Astrocyte (in vitro differentiated cells and primary cell): ENCODE results near the gene UCN2.

ENCODE experiments used
- CTCF ChIP-seq: IDR thresholded peaks from 2 replicates; pipeline ENCODE4 v1.5.1; 2011; ENCODE audit warnings: low read depth, mild to moderate bottlenecking, inconsistent platforms, low read length, moderate library complexity; ENCODE audit not compliant: insufficient read depth
- EZH2 ChIP-seq: IDR thresholded peaks from 2 replicates; pipeline ENCODE4 v1.6.1; 2012; ENCODE audit warnings: mild to moderate bottlenecking, low read length, inconsistent platforms; ENCODE audit not compliant: insufficient read depth

GRCh38 chr3:48558493-48559134, 5.0 kb downstream of the UCN2 start:
- no peak for TF ChIP-seq EZH2
- no peak for TF ChIP-seq CTCF
